OCI-M2 (cell line): Measurements from ENCODE around the gene C6orf62.
"Not testable (repeated sequence)": the region's sequence is repeated elsewhere in the genome, so short reads cannot be mapped to it uniquely, and the experiment has no call there.

Source experiments
- DNase-seq: peaks from one replicate; lab custom pipeline; 2025; ENCODE audit not compliant: unreplicated experiment; lab: John Stamatoyannopoulos, UW

The C6orf62 gene

GRCh38 chr6:24743265-24743943 is 24.4 kb upstream of the C6orf62 start:
- DNase-seq, result no peak

GRCh38 chr6:24742216-24742738 is 23.3 kb upstream of the C6orf62 start:
- DNase-seq, result no peak

GRCh38 chr6:24740861-24741260 is 21.9 kb upstream of the C6orf62 start:
- DNase-seq, result no peak

GRCh38 chr6:24738741-24739140 is 19.8 kb upstream of the C6orf62 start:
- no peak for DNase-seq

- not testable (repeated sequence) for DNase-seq
These were observed 15.8 kb upstream of the C6orf62 start for GRCh38 chr6:24734710-24735109.

- DNase-seq, result no peak
These were observed 15.2 kb upstream of the C6orf62 start for GRCh38 chr6:24734166-24734565.

- not testable (repeated sequence) for DNase-seq
These were observed 12.6 kb upstream of the C6orf62 start for GRCh38 chr6:24731456-24732134.

- not testable (repeated sequence) for DNase-seq
These were observed 11.7 kb upstream of the C6orf62 start for GRCh38 chr6:24730653-24731052.

- no peak for DNase-seq
These were observed 4.3 kb upstream of the C6orf62 start for GRCh38 chr6:24723270-24723669.

GRCh38 chr6:24721461-24722215 is 2.7 kb upstream of the C6orf62 start:
- DNase-seq, result no peak

- DNase-seq, result peak; percentile 99
These were observed 1.9 kb upstream of the C6orf62 start for GRCh38 chr6:24720604-24721460.

- DNase-seq, result no peak
These were observed 1.2 kb upstream of the C6orf62 start for GRCh38 chr6:24720131-24720603.

GRCh38 chr6:24718449-24719124 is 367 bp downstream of the C6orf62 start:
- DNase-seq, result no peak

- not testable (repeated sequence) for DNase-seq
These were observed 2.3 kb downstream of the C6orf62 start for GRCh38 chr6:24716602-24717148.

- DNase-seq, result no peak
These were observed 8.2 kb downstream of the C6orf62 start for GRCh38 chr6:24710519-24711303.

- no peak for DNase-seq
These were observed 9.8 kb downstream of the C6orf62 start for GRCh38 chr6:24709014-24709711.

- no peak for DNase-seq
These were observed 10.3 kb downstream of the C6orf62 start for GRCh38 chr6:24708612-24709011.

GRCh38 chr6:24704468-24704867 is 14.5 kb downstream of the C6orf62 start:
- no peak for DNase-seq
